ENCODE results near the gene ACVR2A. TPM values are rescaled to one million over a fixed set of nuclear protein-coding genes. Genes with fewer than 3 reads are reported as not detected.

ACVR2A gene

DNA sequence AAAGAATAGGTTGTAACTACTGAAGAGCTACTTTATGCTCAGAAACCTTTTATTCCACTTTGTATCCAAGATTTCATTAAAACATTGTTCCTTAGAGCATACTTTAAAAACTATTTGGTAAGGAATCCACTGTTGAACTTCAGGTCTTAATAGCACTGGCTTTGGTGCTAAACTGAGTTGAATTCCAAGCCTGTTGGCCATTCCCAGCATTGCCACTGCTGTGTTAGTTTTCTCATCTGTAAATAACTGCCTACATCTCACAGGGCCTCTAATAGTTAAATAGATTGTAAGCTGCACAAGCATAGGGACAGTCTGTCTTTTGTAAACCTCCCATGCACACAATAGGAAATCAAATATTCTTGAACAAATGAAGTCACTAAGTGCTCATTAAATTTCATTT, 89.1 kb downstream of the ACVR2A start:
- Histone ChIP-seq H3K9ac (ENCODE audit: low read depth, low read length) (no peak overlapping the region), H3K27me3 (ENCODE audit: control insufficient read depth, insufficient read depth, low read length) (no peaks in the 10 kb centered on the region), H3K4me2 (ENCODE audit: low read length) (no peak overlapping the region), H3K36me3 (ENCODE audit: insufficient read depth, low read length) (peaks cover 30% of the 10 kb centered on the region), H3K9me3 (replicated peaks; ENCODE audit: low read length) (no peaks in the 10 kb centered on the region), H3K4me3 (ENCODE audit: low read length) (no peak overlapping the region), H3K4me1 (ENCODE audit: control insufficient read depth, insufficient read depth, low read length) (no peaks in the 10 kb centered on the region)

DNA sequence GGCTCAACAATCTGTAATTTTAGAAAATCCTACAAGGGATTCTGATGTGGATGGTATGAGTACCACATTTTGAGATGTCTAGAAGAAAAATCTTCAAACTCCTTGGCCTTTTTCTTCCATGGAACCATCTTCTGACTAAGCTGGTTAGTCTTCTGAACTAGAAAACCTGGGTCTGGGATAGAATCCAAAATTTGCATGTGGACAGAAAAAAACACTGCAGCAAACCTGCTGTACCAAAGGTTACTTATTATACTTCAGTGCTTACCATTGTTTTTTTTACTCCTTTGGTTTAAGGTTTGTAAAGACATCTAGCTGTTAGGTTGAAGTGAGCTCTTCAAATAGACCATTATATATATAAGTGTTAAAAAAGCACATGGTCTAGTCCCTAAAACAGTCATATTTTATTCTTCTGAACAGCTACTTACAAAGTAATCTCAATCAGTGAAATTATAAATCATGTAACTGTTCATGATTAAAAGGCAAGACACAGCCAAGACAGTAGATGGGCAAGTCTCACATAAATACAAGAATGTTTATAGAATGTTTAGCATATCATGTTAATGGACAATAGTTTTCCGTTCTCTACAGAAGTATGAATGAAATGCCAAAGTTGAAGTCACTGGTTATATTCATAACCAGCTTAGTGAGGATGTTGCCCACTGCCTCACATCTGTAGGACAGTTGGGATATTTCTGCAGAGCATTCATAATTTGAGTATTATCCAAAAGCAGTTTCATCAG, 90.2 kb downstream of the ACVR2A start:
- Histone ChIP-seq H3K4me3 (ENCODE audit: low read length) (no peak overlapping the region), H3K36me3 (ENCODE audit: insufficient read depth, low read length) (peaks cover 30% of the 10 kb centered on the region), H3K9ac (ENCODE audit: low read depth, low read length) (no peak overlapping the region), H3K4me1 (ENCODE audit: control insufficient read depth, insufficient read depth, low read length) (no peaks in the 10 kb centered on the region), H3K9me3 (replicated peaks; ENCODE audit: low read length) (no peaks in the 10 kb centered on the region), H3K27me3 (ENCODE audit: control insufficient read depth, insufficient read depth, low read length) (no peaks in the 10 kb centered on the region), H3K4me2 (ENCODE audit: low read length) (no peak overlapping the region)

DNA sequence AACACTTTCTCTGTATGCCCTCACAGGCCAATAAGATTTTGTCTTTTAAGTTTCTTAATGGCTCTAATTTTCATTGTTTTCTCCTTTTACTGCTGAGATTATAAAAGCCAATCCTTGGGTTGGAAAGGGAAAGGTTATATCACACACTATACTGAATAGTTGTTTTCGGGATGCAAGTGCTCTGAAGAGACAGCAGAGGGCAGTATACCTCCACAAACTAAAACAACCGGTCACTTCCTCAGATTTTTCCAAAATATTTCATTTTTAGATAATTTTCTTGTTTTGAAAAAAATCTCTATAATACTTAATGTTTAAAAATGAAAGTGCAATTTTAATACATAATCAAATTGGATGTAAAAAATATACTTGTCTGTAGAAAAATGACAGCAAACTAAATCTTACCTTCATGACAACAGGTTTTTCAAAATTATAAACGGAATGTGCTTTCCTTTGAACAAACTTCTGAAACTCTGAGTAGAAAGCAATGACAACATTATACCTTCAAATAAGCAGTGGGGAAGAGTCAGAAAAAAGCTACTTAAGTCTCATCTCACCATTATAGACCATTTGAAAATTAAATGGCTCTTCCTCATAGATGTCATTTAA, 93.0 kb downstream of the ACVR2A start:
- Histone ChIP-seq H3K4me3 (ENCODE audit: low read length) (no peak overlapping the region), H3K9ac (ENCODE audit: low read depth, low read length) (no peak overlapping the region), H3K4me2 (ENCODE audit: low read length) (no peak overlapping the region), H3K27me3 (ENCODE audit: control insufficient read depth, insufficient read depth, low read length) (no peaks in the 10 kb centered on the region), H3K36me3 (ENCODE audit: insufficient read depth, low read length) (peaks cover 25% of the 10 kb centered on the region), H3K9me3 (replicated peaks; ENCODE audit: low read length) (no peaks in the 10 kb centered on the region), H3K4me1 (ENCODE audit: control insufficient read depth, insufficient read depth, low read length) (no peaks in the 10 kb centered on the region)

DNA sequence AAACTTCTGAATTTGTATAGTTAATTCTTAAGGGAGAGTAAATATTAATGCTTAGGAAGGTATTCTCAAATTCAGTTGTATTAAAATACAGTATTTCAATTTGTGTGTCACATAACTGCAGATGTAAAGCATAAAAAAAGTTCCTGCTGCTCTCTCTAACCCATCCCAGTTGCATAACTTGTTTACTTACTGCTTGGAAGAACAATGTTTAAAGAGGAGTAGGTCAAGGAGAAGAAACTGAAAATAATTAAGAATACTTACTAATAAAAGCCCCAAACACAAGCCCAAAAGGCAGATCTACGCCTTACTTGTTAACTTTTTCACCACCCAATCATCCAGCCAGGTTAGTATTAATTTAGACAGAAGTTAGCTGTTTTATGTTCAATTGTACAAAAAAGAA, 94.5 kb downstream of the ACVR2A start:
- Histone ChIP-seq H3K4me2 (ENCODE audit: low read length) (no peak overlapping the region), H3K27me3 (ENCODE audit: control insufficient read depth, insufficient read depth, low read length) (no peaks in the 10 kb centered on the region), H3K9ac (ENCODE audit: low read depth, low read length) (no peak overlapping the region), H3K9me3 (replicated peaks; ENCODE audit: low read length) (no peaks in the 10 kb centered on the region), H3K4me3 (ENCODE audit: low read length) (no peak overlapping the region), H3K36me3 (ENCODE audit: insufficient read depth, low read length) (peaks cover 19% of the 10 kb centered on the region), H3K4me1 (ENCODE audit: control insufficient read depth, insufficient read depth, low read length) (no peaks in the 10 kb centered on the region)

DNA sequence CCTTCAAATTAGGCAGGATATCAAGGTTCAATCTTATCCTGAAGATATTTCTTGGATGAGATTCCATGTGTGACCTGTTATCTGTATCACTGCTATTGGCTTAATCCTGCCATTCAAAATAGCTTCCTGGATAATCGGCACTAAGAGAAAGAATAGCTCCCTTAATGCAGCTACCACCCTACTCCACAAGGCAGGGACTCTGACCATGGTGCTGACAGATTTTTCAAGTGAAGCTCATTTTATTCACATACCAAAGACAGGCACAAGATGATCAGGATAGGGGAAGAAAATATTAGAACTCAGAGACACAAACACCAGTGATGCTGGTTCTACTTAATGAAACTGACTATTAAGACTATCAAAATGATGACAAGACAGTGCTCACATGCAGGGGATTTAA, 100.8 kb downstream of the ACVR2A start:
- Histone ChIP-seq H3K4me2 (ENCODE audit: low read length) (no peak overlapping the region), H3K9me3 (replicated peaks; ENCODE audit: low read length) (no peaks in the 10 kb centered on the region), H3K4me1 (ENCODE audit: control insufficient read depth, insufficient read depth, low read length) (no peaks in the 10 kb centered on the region), H3K4me3 (ENCODE audit: low read length) (no peak overlapping the region), H3K36me3 (ENCODE audit: insufficient read depth, low read length) (no peaks in the 10 kb centered on the region), H3K9ac (ENCODE audit: low read depth, low read length) (no peak overlapping the region), H3K27me3 (ENCODE audit: control insufficient read depth, insufficient read depth, low read length) (no peaks in the 10 kb centered on the region)

DNA sequence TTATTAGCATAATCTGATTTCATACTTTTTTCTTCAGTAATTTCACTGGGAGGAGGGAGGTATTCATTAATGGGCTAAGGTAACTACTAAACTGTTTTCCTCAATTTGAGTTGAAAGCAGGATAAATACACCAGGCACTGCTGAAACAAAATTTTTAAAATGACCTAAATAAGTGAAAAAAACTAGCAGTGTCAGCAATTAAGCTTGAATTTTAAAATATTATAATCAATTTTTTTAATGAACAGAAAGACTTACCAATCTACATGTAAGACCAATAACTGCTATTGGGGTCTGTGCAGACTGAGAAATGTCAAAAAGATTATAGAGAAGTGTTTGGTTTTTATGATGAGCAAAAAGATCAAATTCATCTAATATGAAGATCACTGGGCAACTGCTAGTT, 107.3 kb downstream of the ACVR2A start:
- Histone ChIP-seq H3K9me3 (replicated peaks; ENCODE audit: low read length) (no peaks in the 10 kb centered on the region), H3K4me1 (ENCODE audit: control insufficient read depth, insufficient read depth, low read length) (no peaks in the 10 kb centered on the region), H3K9ac (ENCODE audit: low read depth, low read length) (no peak overlapping the region)

DNA sequence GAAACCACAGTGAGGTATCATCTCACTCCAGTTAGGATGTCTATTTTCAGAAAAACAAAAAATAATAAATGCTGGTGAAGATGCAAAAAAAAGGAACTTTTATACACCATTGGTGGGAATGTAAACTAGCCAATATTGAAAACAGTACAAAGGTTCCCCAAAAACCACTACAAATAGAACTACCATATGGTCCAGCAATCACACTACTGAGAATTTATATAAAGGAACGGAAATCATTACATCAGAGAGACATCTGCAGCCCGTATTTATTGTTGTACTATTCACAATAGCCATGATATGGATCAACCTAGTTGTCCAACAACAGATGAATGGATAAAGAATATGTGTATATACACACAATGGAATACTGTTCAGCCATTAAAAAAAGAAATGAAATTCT, 123.7 kb downstream of the ACVR2A start:
- Histone ChIP-seq H3K9me3 (replicated peaks; ENCODE audit: low read length) (no peaks in the 10 kb centered on the region), H3K36me3 (ENCODE audit: insufficient read depth, low read length) (peaks cover 5% of the 10 kb centered on the region), H3K4me2 (ENCODE audit: low read length) (no peak overlapping the region), H3K4me3 (ENCODE audit: low read length) (no peak overlapping the region), H3K9ac (ENCODE audit: low read depth, low read length) (no peak overlapping the region), H3K4me1 (ENCODE audit: control insufficient read depth, insufficient read depth, low read length) (no peaks in the 10 kb centered on the region), H3K27me3 (ENCODE audit: control insufficient read depth, insufficient read depth, low read length) (no peaks in the 10 kb centered on the region)

More for the DNA sequence above, 107.3 kb downstream of the ACVR2A start:
- Histone ChIP-seq H3K4me2 (ENCODE audit: low read length) (no peak overlapping the region), H3K36me3 (ENCODE audit: insufficient read depth, low read length) (peaks cover 4% of the 10 kb centered on the region), H3K4me3 (ENCODE audit: low read length) (no peak overlapping the region), H3K27me3 (ENCODE audit: control insufficient read depth, insufficient read depth, low read length) (no peaks in the 10 kb centered on the region)

DNA sequence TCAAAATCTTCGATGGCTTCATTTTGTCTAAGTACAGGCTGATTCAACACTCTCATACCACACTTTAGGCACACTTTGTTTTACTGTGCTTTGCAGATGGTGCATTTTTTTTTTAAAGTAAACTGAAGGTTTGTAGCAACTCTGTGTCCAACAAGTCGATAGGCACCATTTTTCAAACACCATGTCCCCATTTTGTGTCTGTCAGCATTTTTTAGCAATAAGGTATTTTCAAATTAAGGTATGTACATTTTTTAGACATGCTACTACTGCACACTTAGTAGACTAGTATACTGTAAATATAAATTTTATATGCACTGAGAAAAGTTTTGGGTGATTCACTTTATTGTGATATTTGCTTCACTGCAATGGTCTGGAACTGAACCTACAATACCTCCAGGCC, 131.3 kb downstream of the ACVR2A start:
- Histone ChIP-seq H3K4me3 (ENCODE audit: low read length) (no peak overlapping the region), H3K4me1 (ENCODE audit: control insufficient read depth, insufficient read depth, low read length) (peaks cover 7% of the 10 kb centered on the region), H3K27me3 (ENCODE audit: control insufficient read depth, insufficient read depth, low read length) (no peaks in the 10 kb centered on the region), H3K9ac (ENCODE audit: low read depth, low read length) (no peak overlapping the region), H3K36me3 (ENCODE audit: insufficient read depth, low read length) (peaks cover 4% of the 10 kb centered on the region), H3K4me2 (ENCODE audit: low read length) (no peak overlapping the region), H3K9me3 (replicated peaks; ENCODE audit: low read length) (no peaks in the 10 kb centered on the region)

DNA sequence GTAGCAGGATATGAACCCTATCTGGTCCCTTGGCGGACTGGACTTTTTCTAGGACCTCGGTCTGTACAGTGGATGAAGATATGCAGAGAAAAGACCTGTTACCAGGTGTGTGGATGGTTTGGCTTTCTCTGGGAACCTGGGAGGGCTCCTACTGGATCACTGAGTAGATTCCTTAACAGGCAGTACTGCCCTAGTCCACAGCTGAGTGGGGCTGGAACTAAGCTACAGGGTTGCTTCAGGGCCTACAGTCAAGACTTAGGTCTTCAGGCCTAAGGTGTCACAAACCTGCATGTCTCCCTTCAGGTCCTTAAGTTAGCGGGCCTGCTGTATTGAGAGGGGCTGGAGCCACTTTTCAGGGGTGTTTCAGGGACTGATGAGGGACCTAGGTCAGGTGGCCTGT, 132.8 kb downstream of the ACVR2A start:
- Histone ChIP-seq H3K4me1 (ENCODE audit: control insufficient read depth, insufficient read depth, low read length) (peaks cover 7% of the 10 kb centered on the region), H3K27me3 (ENCODE audit: control insufficient read depth, insufficient read depth, low read length) (no peaks in the 10 kb centered on the region), H3K9me3 (replicated peaks; ENCODE audit: low read length) (no peaks in the 10 kb centered on the region), H3K4me3 (ENCODE audit: low read length) (no peak overlapping the region), H3K4me2 (ENCODE audit: low read length) (no peak overlapping the region), H3K9ac (ENCODE audit: low read depth, low read length) (no peak overlapping the region), H3K36me3 (ENCODE audit: insufficient read depth, low read length) (peaks cover 3% of the 10 kb centered on the region)

Small RNA genes lying within 50 kb of the gene (small RNA-seq; reads per million reads assigned to genes)
- not detected for gene RNU6-1275P
